Endothelial cell of umbilical vein (primary cell): Measurements from ENCODE around the gene SPRED2. TPM values are rescaled to one million over a fixed set of nuclear protein-coding genes. Genes with fewer than 3 reads are reported as not detected.

Experiments used
- BruUV-seq: library from RNA; stranded (reverse); fragments of 400-500 nt; replicated peaks from 2 replicates; lab custom pipeline; 2021; lab: Mats Ljungman, UMichigan
- CTCF ChIA-PET: fragments of 300-600, 350-600 bp; sonication (Branson Sonifier 250); formaldehyde crosslinking; loops from one replicate; lab custom pipeline; 2021; ENCODE audit warnings: antibody characterized with exemption, inconsistent platforms; lab: Charles Lee
- POLR2A ChIA-PET: fragments of 300-600, 350-600 bp; sonication (Branson Sonifier 250); formaldehyde crosslinking; loops from one replicate; lab custom pipeline; 2021; ENCODE audit warnings: antibody characterized with exemption, inconsistent platforms; lab: Charles Lee
- DNase-seq: peaks from one replicate; pipeline ENCODE4 v3.0.0-alpha.2; 2011; ENCODE audit warnings: low read depth, low spot score
- FAIRE-seq: peaks from 2 replicates; lab custom pipeline; 2011; peaks lifted over from hg19 to GRCh38; lab: Jason Lieb, UNC
- H2AFZ ChIP-seq: 2 replicates; pipeline ENCODE4 v1.6.0; 2012; ENCODE audit warnings: low read depth, low read length, control low read depth, inconsistent platforms
- H3K27ac ChIP-seq: 2 replicates; pipeline ENCODE4 v1.5.1; 2011; ENCODE audit warnings: low read depth, mild to moderate bottlenecking, control low read depth, low read length, moderate library complexity; ENCODE audit not compliant: insufficient read depth
- H3K27me3 ChIP-seq, 2 experiments: 2 replicates each; pipeline versions ENCODE4 v1.6.0 to v1.6.1; 2011; ENCODE audit warnings: low read length in 2 of 2, mixed read lengths in 1 of 2; ENCODE audit not compliant: control insufficient read depth in 2 of 2, insufficient read depth in 2 of 2
- H3K36me3 ChIP-seq, 2 experiments: 2 replicates in 1 of 2; 3 replicates in 1 of 2; pipeline ENCODE4 v1.5.1; 2011; ENCODE audit warnings: low read length in 2 of 2, mild to moderate bottlenecking in 1 of 2, moderate library complexity in 1 of 2; ENCODE audit not compliant: control insufficient read depth in 2 of 2, insufficient read depth in 2 of 2; ENCODE audit errors: extremely low read depth in 1 of 2
- H3K4me1 ChIP-seq: 3 replicates; pipeline ENCODE4 v1.5.1; 2011; ENCODE audit warnings: mild to moderate bottlenecking, low read length; ENCODE audit not compliant: control insufficient read depth, insufficient read depth; ENCODE audit errors: extremely low read depth
- H3K4me2 ChIP-seq: 2 replicates; pipeline ENCODE4 v1.6.1; 2011; ENCODE audit warnings: low read length, control low read depth, mixed read lengths; ENCODE audit not compliant: insufficient read depth
- H3K4me3 ChIP-seq, 3 experiments: fragments of 200-600 bp in 1 of 3; sonication (generic), shearing (Covaris generic) in 1 of 3; replicated peaks in 1 of 3; 2 replicates each; pipeline ENCODE4 v1.5.1; 2011 to 2016; ENCODE audit warnings: control low read depth in 3 of 3, low read length in 3 of 3, mild to moderate bottlenecking in 2 of 3, inconsistent platforms in 1 of 3, low read depth in 1 of 3, moderate library complexity in 1 of 3; ENCODE audit not compliant: insufficient read depth in 1 of 3
- H3K79me2 ChIP-seq: 2 replicates; pipeline ENCODE4 v1.6.0; 2012; ENCODE audit warnings: low read length, inconsistent platforms; ENCODE audit not compliant: control insufficient read depth, insufficient read depth
- H3K9ac ChIP-seq: replicated peaks from 2 replicates; pipeline ENCODE3; 2011; ENCODE audit warnings: low read length, control low read depth; ENCODE audit not compliant: insufficient read depth; ENCODE audit errors: extremely low read depth
- H3K9me1 ChIP-seq: replicated peaks from 3 replicates; pipeline ENCODE4 v1.6.0; 2011; ENCODE audit warnings: mild to moderate bottlenecking, low read length; ENCODE audit not compliant: control insufficient read depth, insufficient read depth; ENCODE audit errors: extremely low read depth
- H3K9me3 ChIP-seq: replicated peaks from 2 replicates; pipeline ENCODE4 v1.5.1; 2012; ENCODE audit warnings: low read length, inconsistent platforms; ENCODE audit not compliant: control insufficient read depth, insufficient read depth
- H4K20me1 ChIP-seq: replicated peaks from 2 replicates; pipeline ENCODE3; 2011; ENCODE audit warnings: mild to moderate bottlenecking, low read length; ENCODE audit not compliant: control insufficient read depth, insufficient read depth; ENCODE audit errors: extremely low read depth
- CTCF ChIP-seq, 2 donors: IDR thresholded peaks; 1 replicate in 1 of 2; 2 replicates in 1 of 2; pipeline ENCODE4 v1.5.1; 2011; ENCODE audit warnings: low read length in 2 of 2, mild to moderate bottlenecking in 2 of 2, moderate library complexity in 2 of 2, control low read depth in 1 of 2, inconsistent platforms in 1 of 2, low read depth in 1 of 2; ENCODE audit not compliant: insufficient read depth in 1 of 2; ENCODE audit errors: extremely low read depth in 1 of 2
- EZH2 ChIP-seq: IDR thresholded peaks from 2 replicates; pipeline ENCODE4 v1.6.1; 2012; ENCODE audit warnings: borderline replicate concordance, low read depth, mild to moderate bottlenecking, moderate library complexity, low read length, inconsistent platforms; ENCODE audit not compliant: severe bottlenecking
- FOS ChIP-seq: IDR thresholded peaks from 2 replicates; pipeline ENCODE4 v1.6.1; 2011; ENCODE audit warnings: mild to moderate bottlenecking, low read length, moderate library complexity, borderline replicate concordance; ENCODE audit not compliant: insufficient read depth
- GATA2 ChIP-seq: IDR thresholded peaks from 2 replicates; pipeline ENCODE4 v1.7.0; 2011; ENCODE audit warnings: low read depth, mild to moderate bottlenecking, moderate library complexity, mixed read lengths, low read length; ENCODE audit not compliant: insufficient read length, insufficient read depth
- JUN ChIP-seq: IDR thresholded peaks from 2 replicates; pipeline ENCODE4 v1.6.1; 2011; ENCODE audit warnings: borderline replicate concordance, low read depth; ENCODE audit not compliant: insufficient read length, insufficient read depth
- MAX ChIP-seq: IDR thresholded peaks from 2 replicates; pipeline ENCODE4 v1.6.1; 2011; ENCODE audit not compliant: insufficient read depth, insufficient read length
- MYC ChIP-seq: IDR thresholded peaks from one replicate; pipeline ENCODE4 v1.6.1; 2011; ENCODE audit warnings: mild to moderate bottlenecking, low read depth, low read length
- POLR2A ChIP-seq: IDR thresholded peaks from 2 replicates; pipeline ENCODE4 v1.6.1; 2012; ENCODE audit warnings: low read depth, mild to moderate bottlenecking, control low read depth, low read length
- POLR2AphosphoS5 ChIP-seq: IDR thresholded peaks from 2 replicates; pipeline ENCODE4 v1.6.1; 2012; ENCODE audit warnings: low read depth, mild to moderate bottlenecking, control low read depth, low read length, moderate library complexity; ENCODE audit not compliant: insufficient read depth
- dilution Hi-C: fragments of 300-500 bp; cut with MboI; formaldehyde crosslinking; loops from one replicate; pipeline ENCODE4 v1.15.0; 2019; ENCODE audit warnings: low sequenced_read_pairs; ENCODE audit not compliant: extremely low pct_ligation_motif_present
- intact Hi-C: fragments of 100-400 bp; cut with micrococcal nuclease; formaldehyde crosslinking; loops from one replicate; pipeline ENCODE4 v1.10.0; 2022
- polyA plus RNA-seq, 4 experiments: library from polyadenylated mRNA; depleted of rRNA in 3 of 4; stranded (reverse) in 3 of 4; unstranded in 1 of 4; fragments of >200 nt; gene quantifications; 2 replicates each; pipeline versions ENCODE4 v1.2.1 to v1.2.3, GENCODE V29; 2011 to 2012; ENCODE audit warnings: missing spikeins in 1 of 4
- total RNA-seq: library from RNA; stranded (reverse); gene quantifications from 2 replicates; pipeline ENCODE4 v1.2.3, GENCODE V29; 2021

Gene SPRED2
- total and polyA plus RNA-seq, 2 donors (not counting 3 experiments of a cell fraction or from before 2014, with no cell fraction given) = 3.6 to 9.6 TPM

- Histone ChIP-seq H3K9me1 (no peaks in the 10 kb centered on the region), H3K36me3 (no peaks in the 10 kb centered on the region), H3K27me3 (peaks cover 59 to 60% of the 10 kb centered on the region in 2 experiments), H3K4me1 (peaks cover 21% of the 10 kb centered on the region), H3K9ac (no peak overlapping the region), H4K20me1 (peaks cover 2% of the 10 kb centered on the region), H3K9me3 (no peaks in the 10 kb centered on the region), H3K4me3 (no peak overlapping the region), H3K4me2 (no peak overlapping the region), H3K79me2 (no peaks in the 10 kb centered on the region), H3K27ac (no peak overlapping the region), H2AFZ (no peak overlapping the region)
- FAIRE-seq (no peak), DNase-seq (no peak)
- CTCF ChIA-PET = interaction anchor here (0.8 to 1.9 kb wide), 4 partner anchors 9 to 118 kb away, joined by 3 to 8 read pairs (median 4); no protein-coding TSS in a partner anchor
- POLR2A ChIA-PET = no interaction called here
- dilution Hi-C loops (no loop called here), intact Hi-C loops (loop anchor here (1.0 kb wide), 2 partner anchors 37 to 49 kb away; partner anchors contain the start of gene SPRED2)
- no TSS peak for BruUV-seq
- TF ChIP-seq MYC (no peak), CTCF (IDR thresholded peaks at IDR 0.05; ENCODE audit: extremely low read depth in 1 of 2, insufficient read depth in 1 of 2, low read depth in 1 of 2, low read length in 2 of 2) (no peak), POLR2AphosphoS5 (no peak), EZH2 (no peak), POLR2A (no peak), MAX (no peak), GATA2 (no peak), FOS (no peak), JUN (no peak)
These were observed 49.5 kb downstream of the SPRED2 start for GRCh38 chr2:65382776-65383357.
